Measurements from ENCODE around the gene ZBP1.

Gene ZBP1

GRCh38 chr20:57653910-57654309 lies 33.7 kb upstream of the ZBP1 start:
- TF ChIP-seq, protein P1, sequence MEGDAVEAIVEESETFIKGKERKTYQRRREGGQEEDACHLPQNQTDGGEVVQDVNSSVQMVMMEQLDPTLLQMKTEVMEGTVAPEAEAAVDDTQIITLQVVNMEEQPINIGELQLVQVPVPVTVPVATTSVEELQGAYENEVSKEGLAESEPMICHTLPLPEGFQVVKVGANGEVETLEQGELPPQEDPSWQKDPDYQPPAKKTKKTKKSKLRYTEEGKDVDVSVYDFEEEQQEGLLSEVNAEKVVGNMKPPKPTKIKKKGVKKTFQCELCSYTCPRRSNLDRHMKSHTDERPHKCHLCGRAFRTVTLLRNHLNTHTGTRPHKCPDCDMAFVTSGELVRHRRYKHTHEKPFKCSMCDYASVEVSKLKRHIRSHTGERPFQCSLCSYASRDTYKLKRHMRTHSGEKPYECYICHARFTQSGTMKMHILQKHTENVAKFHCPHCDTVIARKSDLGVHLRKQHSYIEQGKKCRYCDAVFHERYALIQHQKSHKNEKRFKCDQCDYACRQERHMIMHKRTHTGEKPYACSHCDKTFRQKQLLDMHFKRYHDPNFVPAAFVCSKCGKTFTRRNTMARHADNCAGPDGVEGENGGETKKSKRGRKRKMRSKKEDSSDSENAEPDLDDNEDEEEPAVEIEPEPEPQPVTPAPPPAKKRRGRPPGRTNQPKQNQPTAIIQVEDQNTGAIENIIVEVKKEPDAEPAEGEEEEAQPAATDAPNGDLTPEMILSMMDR (IDR thresholded peaks at IDR 0.05; ENCODE audit: insufficient read depth, missing control alignments): no peak
- no peak for FAIRE-seq
- peak; percentile 16 for DNase-seq (ENCODE audit: insufficient read length, low spot score)

DNA sequence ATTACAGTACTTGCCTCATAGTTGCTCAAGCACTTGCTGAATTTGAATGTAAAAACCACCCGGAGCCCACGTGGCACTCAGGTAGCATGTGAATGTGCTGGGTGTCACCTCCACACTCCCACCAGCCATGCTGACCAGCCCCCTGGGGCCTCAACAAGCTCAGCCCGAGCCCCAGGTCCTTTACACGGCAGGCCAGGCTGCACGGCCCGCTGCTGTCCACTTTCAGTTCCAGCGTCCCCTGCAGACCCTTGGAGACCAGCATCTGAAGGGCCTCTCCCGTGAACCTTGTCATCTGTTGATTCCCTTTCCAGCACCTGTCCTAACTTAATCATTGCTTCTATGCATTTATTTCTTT lies 33.3 kb upstream of the ZBP1 start:
- TF ChIP-seq, protein P1 (IDR thresholded peaks at IDR 0.05; ENCODE audit: insufficient read depth, missing control alignments): no peak
- no peak for DNase-seq (ENCODE audit: insufficient read length, low spot score)
- FAIRE-seq: no peak

DNA sequence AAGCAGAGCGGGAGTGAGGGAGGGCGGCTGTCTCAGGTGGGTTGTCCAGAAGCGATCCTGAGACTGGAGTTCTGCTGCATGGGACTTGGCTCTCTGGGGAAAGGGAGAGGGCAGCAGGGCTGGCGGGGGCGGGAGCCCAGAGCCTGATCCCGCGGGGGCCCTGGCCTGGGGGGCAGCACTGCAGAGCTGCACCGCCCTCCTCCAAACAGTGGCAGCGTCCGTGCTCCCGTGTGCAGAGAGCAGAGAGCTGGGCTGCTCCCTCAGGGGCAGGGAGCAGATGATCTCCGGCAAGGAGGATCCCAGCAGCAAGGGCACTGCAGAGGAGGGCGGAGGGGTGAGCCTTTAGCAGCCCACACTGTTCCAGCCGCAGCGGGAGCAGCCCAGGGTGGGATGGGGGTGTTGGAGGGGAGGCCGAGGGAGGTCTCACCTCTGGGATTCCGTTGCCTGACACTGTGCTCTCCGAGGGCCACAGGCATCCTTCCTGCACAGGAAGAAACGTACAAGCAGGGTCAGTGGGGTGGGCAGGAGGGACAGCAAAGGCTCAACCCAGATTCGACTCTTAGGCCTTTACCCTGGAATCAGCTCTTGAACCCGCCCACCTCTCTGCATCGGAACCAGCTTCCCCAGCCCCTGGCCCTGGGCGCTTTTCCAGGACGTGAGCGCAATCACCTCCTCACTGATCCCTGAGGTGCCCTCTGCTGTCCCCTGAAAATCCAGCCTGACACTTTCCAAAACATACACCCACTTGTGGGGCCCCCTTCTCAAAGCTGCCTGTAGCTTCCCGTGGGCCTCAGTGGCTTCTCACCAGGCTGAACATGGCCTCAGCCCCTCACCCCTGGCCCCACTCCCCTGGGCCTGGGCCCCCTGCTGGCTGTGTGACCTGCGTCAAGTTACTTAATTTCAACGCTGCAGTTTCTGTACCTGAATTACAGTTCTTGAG lies 32.6 kb upstream of the ZBP1 start:
- DNase-seq (ENCODE audit: insufficient read length, low spot score) (no peak), FAIRE-seq (no peak)
- TF ChIP-seq, protein P1 (IDR thresholded peaks at IDR 0.05; ENCODE audit: insufficient read depth, missing control alignments): no peak

- no peak for FAIRE-seq
- DNase-seq (ENCODE audit: insufficient read length, low spot score): no peak
- TF ChIP-seq, protein P1 (IDR thresholded peaks at IDR 0.05; ENCODE audit: insufficient read depth, missing control alignments): no peak
Measured at GRCh38 chr20:57651881-57652605, 31.8 kb upstream of the ZBP1 start.

GRCh38 chr20:57650756-57651483 lies 30.7 kb upstream of the ZBP1 start:
- DNase-seq (ENCODE audit: insufficient read length, low spot score): peak; percentile 16
- TF ChIP-seq, protein P1 (IDR thresholded peaks at IDR 0.05; ENCODE audit: insufficient read depth, missing control alignments): no peak
- no peak for FAIRE-seq

DNA sequence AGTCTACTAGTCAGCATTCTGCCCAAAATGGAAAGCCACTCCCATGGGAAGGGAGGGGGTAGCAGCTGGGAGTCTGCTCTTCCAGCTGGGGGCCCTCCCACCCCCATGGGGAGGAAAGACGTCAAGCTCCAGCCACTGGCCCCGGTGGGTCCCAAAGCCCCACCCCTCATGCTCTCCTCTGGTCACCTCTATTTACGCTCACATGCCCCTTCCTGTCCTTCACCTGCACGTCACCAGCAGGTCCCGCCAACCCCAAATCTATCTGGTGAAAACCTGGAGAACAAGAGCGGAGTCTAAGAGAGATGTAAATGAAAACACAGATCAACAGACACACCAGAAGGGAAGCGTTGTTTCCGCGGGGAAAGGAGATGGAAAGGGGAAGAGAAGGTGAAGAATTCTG lies 30.0 kb upstream of the ZBP1 start:
- FAIRE-seq (no peak), DNase-seq (ENCODE audit: insufficient read length, low spot score) (no peak)

More for the DNA sequence above, 30.0 kb upstream of the ZBP1 start:
- TF ChIP-seq, protein P1 (IDR thresholded peaks at IDR 0.05; ENCODE audit: insufficient read depth, missing control alignments): no peak

Measured in D721Med (cell line).